Left renal cortex interstitium (tissue), 4 donors: ENCODE measurements around the gene CCND1. TPM values are rescaled to one million over a fixed set of nuclear protein-coding genes. Genes with fewer than 3 reads are reported as not detected.
A peak's percentile ranks its signal among the peaks of the same experiment; 100 is the strongest.
"Not testable (repeated sequence)": the region's sequence is repeated elsewhere in the genome, so short reads cannot be mapped to it uniquely, and the experiment has no call there.

Source experiments
- DNase-seq, 4 donors: peaks; one replicate each; pipeline ENCODE4 v3.0.0-alpha.2; 2013; ENCODE audit warnings: low read depth in 4 of 4, low spot score in 2 of 4, missing footprints in 1 of 4
- polyA plus RNA-seq, 4 donors: library from polyadenylated mRNA; unstranded; fragments of 120-200 nt; gene quantifications; one replicate each; pipeline ENCODE4 v1.2.1, GENCODE V29; 2013; ENCODE audit not compliant: insufficient read length in 4 of 4

The CCND1 gene
- polyA plus RNA-seq, 4 donors, result 116 to 169 (median 149) TPM

DNA sequence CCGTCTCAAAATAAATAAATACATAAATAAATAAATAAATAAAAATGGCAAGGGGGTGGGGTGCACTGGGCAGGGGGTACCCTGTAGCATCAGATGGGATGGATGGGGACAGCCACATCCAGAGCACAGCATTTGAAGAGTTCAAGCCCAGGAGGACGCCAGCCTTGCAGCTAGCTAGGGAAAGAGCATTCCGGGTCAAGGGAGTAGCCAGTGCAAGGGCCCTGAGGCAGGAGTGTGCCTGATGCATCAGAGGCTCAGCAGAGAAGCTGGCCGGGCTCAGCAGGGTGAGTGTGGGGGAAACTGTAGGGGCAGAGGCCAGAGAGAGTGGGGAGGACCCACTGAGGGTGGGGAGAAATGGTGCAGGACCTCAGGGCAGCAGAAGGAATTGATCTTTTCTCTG, 23.7 kb upstream of the CCND1 start:
- no peak for DNase-seq

DNA sequence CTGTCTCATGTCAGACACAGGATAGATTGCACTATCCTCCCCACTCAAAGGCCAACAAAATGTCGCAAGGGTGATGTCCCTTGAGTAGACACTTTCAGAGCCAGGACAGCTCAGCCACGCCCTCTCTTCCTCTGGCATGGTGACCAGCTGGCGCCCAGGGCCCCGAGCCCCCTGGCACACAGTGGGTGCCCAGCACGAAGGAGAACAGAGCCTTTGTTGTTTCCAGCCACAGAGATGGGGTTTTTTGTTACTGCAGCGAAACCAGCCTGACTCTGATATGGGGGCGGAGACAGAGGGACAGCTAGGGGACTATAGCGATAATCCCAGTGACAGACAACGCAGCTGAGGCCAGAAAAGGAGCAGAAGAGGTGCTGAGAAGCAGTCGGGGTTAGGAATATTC, 23.3 kb upstream of the CCND1 start:
- DNase-seq, result no peak

DNA sequence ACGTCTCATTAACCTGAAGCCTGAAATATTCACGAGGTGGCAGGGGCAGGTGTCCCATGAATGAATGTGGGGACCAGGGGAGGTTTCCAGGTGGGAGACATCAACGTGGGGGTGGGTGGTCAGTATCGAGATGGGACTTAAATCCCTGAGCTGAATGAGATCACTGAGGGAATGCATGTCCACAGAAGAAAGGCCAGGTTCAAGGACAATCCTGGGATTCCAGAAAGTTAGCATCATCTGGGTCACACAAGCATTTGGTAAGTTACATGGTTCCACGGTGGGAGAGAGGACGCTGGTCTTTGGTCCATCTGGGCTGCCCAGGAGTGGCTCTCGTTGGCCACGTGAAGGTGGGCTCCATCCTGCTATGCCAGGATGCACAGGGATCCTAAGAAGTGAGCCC, 22.7 kb upstream of the CCND1 start:
- DNase-seq, result no peak

DNA sequence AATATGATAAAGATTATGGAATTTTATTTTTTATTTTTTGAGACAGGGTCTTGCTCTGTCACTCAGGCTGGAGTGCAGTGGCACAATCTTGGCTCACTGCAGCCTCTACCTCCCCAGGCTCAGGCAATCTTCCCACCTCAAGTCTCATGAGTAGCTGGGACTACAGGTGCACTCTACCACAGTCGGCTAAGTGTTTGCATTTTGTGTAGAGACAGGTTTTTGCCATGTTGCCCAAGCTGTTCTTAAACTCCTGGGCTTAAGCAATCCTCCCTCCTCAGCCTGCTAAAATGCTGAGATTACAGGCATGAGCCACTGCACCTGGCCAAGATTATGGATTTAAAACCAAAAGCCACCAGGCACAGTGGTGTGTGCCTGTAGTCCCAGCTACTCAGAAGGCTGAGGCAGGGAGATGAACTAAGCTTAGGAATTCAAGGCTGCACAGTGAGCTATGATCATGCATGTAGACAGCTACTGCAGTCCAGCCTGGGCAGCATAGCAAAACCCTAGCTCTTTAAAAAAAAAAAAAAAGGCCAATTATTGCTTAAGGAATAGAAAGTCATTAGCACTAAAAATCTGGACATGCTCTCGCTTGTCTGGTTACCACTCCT, 20.2 kb upstream of the CCND1 start:
- DNase-seq, result no peak

DNA sequence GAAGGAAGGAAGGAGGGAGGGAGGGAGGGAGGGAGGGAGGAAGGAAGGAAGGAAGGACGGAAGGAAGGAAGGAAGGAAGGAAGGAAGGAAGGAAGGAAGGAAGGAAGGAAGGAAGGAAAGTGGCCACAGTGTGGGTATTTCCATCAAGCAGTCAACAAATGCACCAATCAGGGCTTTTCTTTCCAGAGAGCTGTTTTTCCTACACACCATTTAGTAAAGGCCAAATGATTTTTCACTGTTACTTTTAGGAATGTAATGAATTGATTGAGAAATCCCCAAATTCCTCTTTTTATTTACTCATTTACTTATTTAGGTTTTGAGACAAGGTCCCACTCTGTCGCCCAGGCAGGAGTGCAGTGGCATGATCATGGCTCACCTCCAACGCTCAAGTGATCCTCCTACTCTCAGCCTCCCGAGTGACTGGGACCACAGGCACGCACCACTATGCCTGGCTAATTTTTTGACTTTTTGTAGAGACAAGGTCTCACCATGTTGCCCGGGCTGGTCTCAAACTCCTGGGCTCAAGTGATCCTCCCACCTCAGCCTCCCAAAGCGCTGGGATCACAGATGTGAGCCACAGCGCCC, 18.8 kb upstream of the CCND1 start:
- not testable (repeated sequence) for DNase-seq

DNA sequence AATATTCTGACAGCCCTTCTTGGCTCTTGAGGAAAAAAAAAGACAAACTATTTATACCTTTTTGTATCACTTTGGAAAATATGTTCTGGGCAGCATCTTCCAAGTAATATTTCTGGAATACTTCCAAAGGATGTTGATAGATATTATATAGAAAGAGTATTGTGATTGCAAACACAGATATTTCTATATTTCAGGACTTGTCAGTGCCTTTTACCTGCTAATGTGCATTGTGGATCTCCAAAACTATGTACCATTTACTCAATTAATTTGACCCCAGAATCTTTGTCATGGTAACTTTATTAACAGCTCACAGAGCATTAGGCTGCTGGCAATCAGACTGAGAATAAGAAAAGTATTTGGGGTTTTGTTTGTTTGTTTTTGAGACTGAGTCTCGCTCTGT, 16.7 kb upstream of the CCND1 start:
- no peak for DNase-seq

DNA sequence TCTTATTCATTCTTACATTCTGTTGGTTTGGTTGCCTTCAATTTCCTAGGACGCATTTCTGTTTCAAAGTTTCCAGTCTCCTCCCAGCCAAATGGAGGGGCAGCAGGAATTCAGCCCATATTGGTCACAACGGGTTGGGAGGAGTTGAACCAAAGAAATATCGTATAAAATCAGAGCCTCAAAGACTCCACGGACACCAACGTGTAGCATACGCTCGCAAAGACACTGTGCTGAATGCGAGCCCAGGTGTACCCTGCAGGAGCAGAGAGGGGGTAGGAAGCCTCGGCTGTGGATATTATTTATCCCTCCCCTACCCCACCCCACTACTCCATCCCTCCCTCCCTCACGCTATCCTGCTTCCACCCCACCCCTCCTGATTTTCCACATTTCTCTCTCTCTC, 15.5 kb upstream of the CCND1 start:
- no peak for DNase-seq

DNA sequence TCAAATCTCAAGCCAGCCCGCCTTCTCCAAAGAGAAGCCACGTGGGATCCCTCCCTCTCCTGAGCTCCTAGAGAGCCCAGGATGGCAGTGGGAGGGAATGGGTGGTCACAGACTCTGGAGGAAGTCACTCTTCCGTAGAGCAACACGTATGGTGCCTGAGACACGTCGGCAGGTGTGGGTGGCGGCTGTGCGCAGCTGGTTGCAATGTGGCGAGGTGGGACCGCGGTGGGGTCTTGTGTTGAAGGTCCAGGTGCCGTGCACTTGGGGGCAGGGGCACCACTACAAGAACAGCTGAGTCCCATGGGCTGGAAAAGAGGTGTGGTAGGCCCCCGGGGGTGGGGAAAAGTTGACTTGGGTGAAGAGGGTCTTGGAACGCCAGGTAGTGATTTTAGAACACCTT, 13.4 kb upstream of the CCND1 start:
- no peak for DNase-seq

DNA sequence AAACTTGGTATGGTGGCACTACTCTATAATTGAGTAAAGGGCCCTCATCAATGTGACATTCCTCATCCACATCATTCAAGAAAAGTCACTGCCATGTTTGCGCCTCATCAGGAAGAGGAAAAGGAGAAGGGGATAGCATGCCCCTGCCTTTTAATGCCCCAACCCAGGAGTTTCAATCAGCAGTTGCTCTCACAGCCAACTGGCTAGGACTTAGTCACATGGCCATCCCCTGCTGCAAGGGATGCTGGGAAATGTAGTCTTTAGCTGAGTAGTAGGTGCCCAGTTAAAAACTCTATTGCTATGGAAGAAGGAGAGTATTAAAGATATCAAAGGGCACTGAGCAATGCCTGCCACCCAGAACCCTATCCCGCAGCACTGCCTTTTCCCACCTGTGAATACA, 10.9 kb upstream of the CCND1 start:
- no peak for DNase-seq

DNA sequence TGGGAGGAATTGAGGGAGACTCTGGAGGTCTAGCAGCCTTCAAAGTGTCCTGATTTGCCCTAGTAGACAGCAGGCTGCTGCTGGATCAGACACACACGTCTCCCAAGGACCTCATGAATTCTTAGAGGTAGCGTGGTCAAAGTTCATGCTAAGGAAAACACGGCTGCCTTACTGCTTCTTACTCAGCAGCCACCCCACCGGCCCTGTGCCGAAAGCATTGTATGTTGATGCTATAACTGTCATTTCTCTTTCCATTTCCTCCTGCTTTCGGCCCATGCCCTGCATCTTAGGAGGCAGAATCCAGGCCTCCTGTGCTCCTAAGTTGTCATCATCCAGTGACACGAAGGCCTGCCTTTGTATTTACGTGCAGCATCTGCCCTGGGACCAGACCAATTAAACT, 10.5 kb upstream of the CCND1 start:
- DNase-seq, result no peak

DNA sequence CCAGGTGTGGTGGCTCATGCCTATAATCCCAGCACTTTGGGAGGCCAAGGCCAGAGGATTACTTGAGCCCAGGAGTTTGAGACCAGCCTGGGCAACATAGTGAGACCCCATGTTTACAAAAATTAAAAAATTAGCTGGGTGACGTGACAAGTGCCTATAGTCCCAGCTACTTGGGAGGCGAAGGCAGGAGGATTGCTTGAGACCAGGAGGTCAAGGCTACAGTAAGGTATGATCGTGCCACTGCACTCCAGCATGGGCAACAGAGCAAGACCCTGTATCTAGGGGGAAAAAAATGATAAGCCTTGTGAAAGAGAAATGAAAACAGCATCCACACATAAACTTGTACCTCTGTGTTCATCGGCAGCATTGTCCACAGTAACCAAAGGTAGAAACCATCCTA, 8.1 kb upstream of the CCND1 start:
- no peak for DNase-seq

DNA sequence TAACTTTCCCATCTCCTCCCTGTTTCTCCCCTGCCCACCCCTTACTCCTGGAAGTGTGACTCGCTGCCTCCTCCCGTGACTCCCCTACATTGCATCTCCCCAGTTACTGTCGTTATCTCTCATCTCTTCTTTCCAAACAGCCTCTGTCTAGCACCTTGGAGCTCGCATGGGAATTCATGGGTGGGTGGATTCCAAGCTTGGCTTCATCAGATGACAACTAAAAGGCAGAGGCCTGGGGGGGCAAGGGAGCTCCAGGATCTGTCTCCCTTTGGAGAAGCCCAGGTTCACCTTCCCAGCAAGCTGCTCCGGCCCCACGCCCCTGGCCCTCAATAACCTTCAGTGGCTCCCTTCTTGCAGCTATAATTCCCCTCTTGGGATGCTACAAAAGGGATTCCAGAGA, 6.9 kb upstream of the CCND1 start:
- no peak for DNase-seq

DNA sequence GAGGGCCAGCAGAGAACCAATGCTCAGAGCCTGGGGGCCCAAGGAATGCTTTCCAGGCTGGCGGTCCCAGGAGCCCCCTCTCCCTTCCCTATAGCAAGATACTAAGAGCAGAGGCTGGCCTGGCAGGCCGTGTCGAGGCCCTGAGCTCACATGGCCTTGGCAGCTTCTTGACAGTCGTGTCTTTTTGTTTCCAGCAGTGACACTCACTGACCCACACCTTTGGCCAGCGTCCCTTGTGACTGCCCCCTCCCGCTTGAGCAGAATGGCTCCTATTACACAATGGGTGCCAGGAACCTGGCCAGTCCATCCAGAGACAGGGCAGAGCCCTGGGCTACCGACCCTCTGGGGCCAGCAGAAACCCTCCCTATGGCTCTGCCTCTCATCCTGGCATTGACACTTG, 6.4 kb upstream of the CCND1 start:
- DNase-seq, result no peak

DNA sequence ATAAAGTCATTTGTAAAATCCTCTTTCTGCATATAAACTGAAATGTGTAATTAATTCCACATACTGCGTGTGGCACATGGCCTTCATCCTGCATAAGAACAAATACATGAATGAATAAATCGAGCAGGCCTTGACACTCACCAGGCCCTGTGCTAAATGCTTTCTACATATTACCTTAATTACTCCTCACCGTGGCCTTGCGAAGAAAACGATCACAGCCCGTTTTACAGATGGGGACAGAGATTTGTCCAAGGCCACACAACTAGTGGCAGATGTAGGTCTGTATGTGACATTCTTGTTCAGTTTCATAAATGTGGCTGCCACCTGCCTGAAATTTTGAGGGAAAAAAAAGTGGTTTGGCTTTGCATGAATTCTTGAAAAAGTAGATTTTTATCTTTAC, 5.8 kb upstream of the CCND1 start:
- DNase-seq, result no peak

DNA sequence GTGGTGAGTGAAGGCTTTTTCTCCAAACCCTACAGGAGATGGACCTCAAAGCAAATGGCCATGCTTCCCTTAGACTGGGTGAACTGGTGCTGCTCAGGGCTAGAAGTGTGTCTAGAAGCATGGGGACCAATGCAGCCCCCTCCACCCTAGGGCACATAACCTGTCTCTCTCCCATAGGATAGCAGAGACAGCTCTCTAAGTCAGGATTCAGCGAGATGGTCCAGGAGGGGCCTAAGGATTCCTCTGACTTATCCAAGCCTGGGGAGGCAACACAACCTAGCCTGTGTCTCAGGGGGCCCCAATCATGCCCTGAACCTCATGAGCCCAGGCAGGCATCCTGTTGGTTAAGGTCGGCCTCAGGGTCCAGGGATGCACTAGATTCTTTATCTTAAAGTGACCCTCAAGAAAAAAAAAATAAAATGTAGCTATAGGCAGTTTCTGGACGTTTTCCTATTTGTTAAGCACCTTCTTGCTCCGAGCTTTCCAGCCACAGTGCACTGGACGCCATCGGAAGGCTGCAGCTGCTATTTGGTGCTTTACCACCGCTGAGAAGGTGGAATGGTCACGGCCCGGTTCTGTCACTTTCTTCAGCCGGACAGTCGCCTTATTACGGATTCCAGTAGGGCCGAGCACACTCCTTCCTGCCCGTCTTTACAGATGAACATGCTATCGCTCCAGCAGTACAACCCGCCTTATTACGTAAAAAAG, 5.0 kb upstream of the CCND1 start:
- DNase-seq, result no peak

DNA sequence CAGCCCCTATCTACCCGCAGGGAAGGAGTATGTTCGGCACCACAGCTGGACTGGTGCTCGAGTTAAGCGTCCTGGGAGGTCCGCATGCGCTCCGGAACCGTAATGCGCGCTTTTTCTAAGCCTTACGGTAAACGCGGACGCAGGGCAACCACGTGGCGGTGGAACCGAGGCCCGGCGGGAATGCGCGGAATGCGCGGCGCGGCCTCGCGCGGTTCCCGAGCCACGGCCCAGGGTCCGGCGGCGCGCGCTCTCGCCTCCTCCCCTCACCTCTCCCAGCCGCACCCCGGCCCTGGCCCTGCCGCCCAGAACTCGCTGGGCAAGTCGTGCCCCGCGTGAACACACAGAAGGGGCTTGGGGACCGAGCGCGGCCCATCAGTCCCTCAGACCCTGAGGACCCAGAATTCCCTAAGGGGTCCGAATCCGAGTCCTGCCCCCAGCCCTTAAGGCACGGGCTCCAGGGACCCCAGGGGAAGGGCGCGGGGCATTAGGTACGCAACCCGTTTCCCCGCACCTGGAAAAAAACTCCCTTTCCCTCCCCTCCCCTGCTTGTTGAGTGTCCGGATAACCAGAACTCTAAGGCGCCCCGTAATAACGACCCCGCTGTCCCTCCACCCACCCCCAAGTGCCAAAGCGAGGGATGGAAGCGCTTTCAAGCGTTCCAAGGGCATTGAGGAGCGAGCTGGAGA, 4.3 kb upstream of the CCND1 start:
- DNase-seq, result no peak

DNA sequence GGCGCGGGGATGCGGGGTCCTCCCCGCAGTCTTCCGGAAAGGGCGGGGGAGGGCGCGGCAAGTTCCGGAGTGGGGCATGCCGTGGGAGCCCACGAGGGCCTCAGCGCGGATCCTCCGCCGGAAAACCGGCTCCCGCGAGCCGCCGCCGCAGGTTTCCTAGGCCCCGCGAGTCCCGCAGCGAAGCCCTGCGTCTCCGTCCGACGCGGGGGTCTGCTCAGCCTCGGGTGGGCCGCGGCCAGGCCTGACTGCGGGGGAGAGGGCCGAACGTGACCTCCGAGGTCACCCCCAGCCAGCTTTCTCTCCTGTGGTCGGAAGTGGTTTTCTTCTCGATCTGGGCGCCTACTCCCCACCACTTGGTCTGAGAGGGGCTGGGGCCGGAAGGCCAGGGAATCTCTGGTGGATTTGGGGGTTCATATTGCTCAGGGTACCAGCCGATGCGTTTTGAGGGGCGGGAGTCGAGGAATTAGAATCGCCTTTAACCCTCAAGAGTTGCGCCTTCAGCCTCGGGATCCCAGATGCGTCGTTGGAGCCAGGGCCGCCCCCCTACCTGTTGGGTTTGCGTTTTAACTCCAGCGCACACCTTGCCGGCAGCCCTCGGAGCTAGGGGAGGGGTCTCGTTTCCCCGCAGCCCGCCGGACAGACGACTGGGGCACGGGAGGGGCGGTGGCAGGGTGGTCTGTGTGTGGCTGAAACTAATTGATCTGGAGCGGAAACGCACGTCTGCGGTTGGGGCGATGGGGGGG, 3.6 kb upstream of the CCND1 start:
- DNase-seq, result no peak

DNA sequence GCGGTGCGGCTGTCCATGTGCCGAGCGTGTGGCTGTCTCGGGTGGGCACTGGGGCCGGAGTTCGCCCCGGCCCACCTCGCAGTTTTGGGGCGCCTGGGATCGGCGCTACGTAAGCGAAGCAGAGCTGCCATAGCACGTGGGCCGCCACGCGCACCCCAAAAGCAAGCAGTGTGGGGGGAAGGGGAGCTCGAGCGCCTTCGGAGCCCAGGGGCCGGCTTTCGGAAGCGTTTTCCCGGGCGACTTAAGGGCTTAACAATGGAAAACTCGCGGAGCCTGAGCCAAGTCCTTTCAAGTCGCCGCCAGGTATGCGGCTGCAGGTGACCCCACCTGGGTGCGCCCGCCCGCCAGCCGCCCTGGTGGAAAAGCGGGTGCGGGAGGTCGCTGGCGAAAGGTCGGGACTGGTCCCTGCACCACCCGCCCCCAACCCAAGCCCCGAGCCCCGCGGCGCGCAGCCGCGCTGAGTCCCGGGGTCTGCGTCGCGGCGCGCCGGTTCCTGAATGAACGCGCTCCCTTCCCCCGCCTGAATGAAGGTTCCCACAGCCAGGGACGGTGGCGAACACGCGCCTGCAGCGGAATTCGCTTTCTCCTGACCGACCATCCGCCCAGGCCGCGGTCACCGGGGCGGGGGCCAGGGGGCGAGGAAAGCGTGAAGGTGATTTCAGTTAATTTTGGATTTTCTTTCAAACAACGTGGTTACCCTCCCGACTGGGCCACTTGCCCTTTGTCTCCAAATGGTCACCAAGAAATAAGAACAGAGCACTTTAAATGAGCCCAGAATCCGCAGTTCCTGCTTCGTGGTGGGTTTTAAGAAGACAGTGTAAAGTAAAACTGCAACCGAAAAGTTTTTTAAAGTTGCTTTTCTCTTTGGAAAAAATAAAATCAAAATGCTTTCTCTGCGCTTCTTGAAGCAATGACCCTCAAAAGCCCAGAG, 2.8 kb upstream of the CCND1 start:
- DNase-seq, result no peak

DNA sequence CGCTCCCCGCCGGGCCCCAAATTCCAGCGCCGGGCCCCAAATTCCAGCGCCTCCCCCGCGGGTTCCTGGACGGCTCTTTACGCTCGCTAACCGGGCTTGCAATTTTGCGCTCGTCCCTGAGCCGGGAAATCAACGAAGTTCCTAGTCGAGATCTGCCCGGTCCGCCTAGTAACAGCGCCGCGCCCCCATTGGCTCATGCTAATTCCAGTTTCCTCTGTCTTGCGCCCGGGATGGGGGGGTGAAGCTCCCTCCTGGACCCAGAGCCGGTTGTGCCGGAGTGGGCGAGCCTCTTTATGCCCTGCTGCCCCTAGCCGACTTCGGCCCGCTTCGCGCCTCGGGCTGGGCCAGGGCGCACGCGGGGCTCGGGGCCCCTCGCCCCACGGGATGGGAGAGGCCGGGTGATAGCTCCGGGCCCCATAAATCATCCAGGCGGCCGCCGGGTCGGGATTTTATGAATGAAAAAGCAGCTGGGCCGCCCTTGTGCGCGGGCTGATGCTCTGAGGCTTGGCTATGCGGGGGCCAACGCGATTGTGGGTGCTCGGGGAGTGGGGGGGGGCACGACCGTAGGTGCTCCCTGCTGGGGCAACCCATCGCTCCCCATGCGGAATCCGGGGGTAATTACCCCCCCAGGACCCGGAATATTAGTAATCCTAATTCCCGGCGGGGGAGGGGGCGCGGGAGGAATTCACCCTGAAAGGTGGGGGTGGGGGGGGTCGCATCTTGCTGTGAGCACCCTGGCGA, 1.8 kb upstream of the CCND1 start:
- peak in 1 of 4 donors; percentile 96 for DNase-seq
